Prostate gland (tissue), 2 donors: Measurements from ENCODE around the gene AMT.

Experiments
- POLR2A ChIP-seq: fragments of 450-650 bp; IDR thresholded peaks from one replicate; pipeline ENCODE4 v1.6.1; 2016; ENCODE audit warnings: antibody characterized with exemption, mild to moderate bottlenecking
- POLR2AphosphoS5 ChIP-seq: sonication (generic); formaldehyde crosslinking; IDR thresholded peaks from one replicate; pipeline ENCODE4 v1.6.1; 2017; ENCODE audit warnings: antibody characterized with exemption
- TF ChIP-seq, protein P1 (sequence below), 4 experiments: fragments of 200-600 bp in 2 of 4; fragments of 450-650 bp in 2 of 4; sonication (generic) in 2 of 4; IDR thresholded peaks; 1 replicate in 3 of 4; 2 replicates in 1 of 4; pipeline ENCODE4 v1.5.1; 2016 to 2019; ENCODE audit warnings: antibody characterized with exemption in 4 of 4, mild to moderate bottlenecking in 2 of 4, moderate library complexity in 2 of 4

DNA sequence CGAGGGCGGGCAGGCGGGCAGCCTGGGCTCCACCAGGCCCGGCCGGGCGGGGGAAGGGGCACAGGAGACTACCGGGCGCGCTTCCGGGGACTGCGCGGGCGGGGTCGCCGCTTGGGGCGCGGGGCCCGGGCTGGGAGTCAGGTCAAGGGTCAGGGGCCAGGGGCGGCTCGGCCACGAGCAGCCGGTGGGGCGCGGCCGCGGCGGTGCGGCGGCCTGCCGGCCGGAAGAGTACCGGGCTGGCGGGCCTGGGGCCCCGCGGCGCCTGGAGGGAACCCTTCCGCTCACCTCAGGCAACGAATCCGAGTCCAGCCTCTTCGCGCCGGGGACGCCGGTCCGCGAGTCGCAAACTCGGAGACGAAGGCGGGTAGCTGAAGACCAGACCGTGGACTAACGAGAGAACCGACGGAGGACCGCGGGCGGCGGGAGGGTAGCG, 10.7 kb downstream of the AMT start:
- TF ChIP-seq POLR2A, result no peak
- no peak for TF ChIP-seq POLR2AphosphoS5
- TF ChIP-seq, protein P1, sequence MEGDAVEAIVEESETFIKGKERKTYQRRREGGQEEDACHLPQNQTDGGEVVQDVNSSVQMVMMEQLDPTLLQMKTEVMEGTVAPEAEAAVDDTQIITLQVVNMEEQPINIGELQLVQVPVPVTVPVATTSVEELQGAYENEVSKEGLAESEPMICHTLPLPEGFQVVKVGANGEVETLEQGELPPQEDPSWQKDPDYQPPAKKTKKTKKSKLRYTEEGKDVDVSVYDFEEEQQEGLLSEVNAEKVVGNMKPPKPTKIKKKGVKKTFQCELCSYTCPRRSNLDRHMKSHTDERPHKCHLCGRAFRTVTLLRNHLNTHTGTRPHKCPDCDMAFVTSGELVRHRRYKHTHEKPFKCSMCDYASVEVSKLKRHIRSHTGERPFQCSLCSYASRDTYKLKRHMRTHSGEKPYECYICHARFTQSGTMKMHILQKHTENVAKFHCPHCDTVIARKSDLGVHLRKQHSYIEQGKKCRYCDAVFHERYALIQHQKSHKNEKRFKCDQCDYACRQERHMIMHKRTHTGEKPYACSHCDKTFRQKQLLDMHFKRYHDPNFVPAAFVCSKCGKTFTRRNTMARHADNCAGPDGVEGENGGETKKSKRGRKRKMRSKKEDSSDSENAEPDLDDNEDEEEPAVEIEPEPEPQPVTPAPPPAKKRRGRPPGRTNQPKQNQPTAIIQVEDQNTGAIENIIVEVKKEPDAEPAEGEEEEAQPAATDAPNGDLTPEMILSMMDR (IDR thresholded peaks at IDR 0.05), result peak in 1 of 4 experiments; percentile 19
